SW 1271 (cell line): Measurements from ENCODE around the gene ARHGAP9.
"Not testable (repeated sequence)": the region's sequence is repeated elsewhere in the genome, so short reads cannot be mapped to it uniquely, and the experiment has no call there.

Experiments used
- DNase-seq, 2 experiments: peaks; one replicate each; lab custom pipeline; 2025; lab: John Stamatoyannopoulos, UW

ARHGAP9 gene

DNA sequence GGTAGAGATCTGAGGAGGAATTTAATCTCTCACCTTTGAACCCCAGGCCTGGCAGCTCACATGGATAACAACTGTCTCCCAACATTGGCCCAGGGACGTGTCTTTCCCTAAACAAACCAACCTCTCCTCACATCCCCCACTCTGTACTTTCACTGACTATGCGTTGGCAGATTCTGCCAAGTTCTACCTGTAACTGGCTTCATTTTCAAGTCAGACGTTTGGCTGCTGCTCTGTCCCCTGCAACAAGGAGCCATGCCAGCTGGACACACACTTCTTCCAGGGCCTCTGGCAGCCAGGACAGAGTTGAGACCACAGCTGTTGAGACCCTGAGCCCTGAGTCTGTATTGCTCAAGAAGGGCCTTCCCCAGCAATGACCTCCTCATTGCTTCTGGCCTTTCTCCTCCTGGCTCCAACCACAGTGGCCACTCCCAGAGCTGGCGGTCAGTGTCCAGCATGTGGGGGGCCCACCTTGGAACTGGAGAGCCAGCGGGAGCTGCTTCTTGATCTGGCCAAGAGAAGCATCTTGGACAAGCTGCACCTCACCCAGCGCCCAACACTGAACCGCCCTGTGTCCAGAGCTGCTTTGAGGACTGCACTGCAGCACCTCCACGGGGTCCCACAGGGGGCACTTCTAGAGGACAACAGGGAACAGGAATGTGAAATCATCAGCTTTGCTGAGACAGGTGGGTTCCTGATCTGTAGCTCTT is 45.0 kb downstream of the ARHGAP9 start, which contains the start of gene INHBC:
Gene INHBC (plus strand): TSS at position 268 of the 707 bp plus-strand sequence. CDS start 103 bp downstream, at position 371.
- DNase-seq: no peak

DNA sequence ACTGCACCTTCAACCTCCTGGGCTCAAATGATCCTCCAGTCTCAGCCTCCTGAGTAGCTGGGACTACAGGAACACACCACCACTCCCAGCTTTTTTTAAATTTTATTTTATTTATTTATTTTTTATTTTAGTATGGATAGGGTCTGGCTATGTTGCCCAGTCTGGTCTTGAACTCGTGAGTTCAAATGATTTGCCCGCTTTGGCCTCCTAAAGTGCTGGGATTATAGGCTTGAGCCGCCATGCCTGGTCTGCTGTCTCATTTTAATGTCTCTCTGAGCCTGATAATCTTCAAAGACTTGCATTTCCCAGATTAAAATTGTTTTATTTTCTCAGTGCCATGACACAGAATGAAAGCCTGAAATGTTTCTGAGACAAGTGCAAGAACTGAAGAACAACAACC is 46.3 kb downstream of the ARHGAP9 start:
- no peak for DNase-seq

DNA sequence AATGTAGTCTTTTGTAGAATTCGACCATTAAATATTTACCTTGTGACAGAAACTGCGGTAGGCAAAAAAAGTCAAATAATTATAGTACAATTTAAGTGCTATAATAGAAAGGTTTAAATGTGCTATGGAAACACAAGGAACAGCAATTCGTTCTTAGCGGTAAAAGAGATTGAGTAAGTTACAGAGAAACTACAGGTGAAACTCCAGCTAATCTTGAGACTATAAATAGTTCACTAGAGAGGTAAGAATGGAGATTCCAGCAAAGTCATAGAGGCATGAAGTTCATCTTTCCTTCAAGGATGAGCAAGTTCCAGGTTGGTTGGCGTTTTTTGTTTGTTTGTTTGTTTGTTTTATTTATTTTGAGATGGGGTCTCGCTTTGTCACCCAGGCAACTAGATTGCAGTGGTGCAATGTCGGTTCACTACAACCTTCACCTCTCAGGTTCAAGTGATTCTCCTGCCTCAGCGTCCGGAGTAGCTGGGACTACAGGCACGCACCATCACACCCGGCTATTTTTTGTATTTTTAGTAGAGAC is 47.9 kb downstream of the ARHGAP9 start:
- DNase-seq: no peak

DNA sequence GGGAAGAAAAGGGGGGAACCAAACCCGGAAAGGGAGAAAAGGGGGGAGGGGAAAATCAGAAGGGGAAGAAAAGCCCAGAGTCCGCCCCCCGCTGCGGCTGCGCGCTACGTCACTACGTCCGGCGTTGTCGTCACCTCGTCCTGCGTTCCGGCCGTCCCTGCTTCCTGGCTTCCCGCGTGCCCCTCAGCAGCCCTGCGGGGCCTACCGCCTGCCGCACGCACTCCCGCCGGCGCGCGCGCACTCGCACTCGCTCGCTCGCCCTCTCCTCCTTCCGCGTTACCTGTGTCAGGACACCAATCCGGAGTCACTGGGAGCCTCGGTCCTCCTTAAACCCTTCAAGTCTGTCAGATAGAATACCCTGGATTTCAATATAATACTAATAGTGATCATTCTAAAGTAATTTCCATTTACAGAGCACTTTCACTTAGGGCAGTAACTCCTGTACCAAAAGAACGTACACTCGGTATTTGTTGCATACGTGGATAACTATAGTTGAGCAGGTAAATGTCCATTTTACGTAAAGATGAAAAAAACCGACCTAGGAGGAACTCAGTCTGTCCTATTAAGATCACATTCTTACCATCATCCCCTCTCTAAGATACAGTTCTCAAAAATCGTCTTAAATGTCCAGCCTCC is 48.6 kb downstream of the ARHGAP9 start, which contains the start of gene R3HDM2:
Gene R3HDM2 (minus strand): TSS at position 113 of the 636 bp plus-strand sequence. CDS start 120,615 bp downstream, outside the sequence.
- DNase-seq: peak; percentile 79 to 93

DNA sequence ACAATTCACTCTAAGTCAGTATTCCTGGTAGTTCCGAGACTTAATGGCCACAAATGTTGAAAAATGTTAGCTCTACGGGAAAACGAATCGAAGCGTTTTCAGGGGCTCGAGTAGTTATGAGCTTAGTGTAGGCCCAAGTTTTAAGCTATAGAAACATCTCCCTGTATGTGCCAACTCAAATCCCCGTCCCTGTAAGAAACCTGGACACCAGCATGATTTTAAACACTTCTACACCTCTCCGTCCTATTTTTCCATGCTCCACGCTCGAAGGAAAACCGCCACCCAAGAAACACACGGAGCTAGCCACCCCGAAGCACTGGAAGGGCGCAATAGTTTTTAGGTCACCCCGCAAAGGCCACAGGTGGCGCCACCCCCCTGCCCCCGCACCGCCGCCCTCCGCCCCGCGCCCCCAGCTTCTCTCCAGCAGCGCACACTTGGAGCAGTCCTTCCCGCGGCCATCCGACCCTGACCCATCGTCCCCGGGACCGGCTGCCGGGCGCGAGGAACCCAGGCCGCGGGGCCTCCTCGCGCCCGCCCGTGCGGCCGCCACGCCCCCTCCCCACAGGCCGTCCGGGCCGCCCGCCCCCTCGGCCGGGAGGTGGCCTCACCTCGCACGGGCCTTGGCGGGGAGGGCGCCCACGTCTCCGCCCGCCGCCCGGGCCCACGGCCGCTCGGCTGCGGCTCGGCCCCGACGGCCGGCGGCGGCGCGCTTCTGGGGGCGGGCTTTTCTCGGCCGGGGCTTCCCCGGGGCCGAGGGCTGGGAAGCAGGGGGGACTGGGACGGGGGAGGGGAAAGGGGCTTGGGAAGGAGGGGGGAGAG is 49.3 kb downstream of the ARHGAP9 start:
- peak; percentile 49 to 58 for DNase-seq

DNA sequence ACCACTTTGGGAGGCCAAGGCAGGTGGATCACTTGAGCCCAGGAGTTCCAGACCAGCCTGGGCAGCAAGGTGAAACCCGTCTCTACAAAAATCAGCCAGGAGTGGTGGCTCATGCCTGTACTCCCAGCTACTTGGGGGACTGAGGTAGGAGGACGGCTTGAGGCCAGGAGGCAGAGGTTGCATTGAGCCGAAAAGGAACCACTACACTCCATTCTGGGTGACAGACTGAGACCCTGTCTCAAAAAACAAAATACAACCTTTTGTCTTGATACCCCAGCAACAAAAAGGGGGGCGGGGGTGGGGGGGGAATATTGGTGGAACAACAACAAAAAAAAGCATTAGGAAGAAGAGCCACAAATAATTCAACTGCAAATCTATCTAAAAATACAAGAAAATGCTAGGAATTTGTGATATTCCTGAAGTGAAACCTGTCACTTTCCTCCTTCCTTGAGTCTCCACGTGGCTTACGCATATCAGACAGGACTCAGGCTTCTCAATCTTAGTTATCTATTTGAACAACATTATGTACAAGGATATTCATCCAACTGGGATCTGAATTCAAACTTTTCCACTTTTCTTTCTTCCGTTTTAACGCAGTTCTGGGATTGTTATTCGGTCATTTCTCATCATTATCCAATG is 50.1 kb downstream of the ARHGAP9 start:
- peak in 1 of 2 experiments; percentile 30 for DNase-seq

DNA sequence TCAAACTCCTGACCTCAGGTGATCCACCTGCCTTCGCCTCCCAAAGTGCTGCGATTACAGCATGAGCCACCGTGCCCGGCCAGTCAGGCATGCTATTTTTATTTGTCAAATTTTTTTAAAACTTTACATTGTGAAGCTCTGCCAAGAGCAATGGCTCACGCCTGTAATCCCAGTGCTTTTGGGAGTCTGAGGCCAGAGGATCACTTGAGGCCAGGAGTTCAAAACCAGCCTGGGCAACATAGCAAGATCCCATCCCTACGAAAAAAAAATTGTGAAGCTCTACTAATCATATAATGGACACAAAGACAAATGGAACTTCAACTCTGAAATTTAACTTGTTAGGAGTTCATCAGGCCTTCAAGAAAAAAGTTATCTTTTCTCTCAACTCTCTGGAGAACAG is 50.7 kb downstream of the ARHGAP9 start:
- DNase-seq: no peak

DNA sequence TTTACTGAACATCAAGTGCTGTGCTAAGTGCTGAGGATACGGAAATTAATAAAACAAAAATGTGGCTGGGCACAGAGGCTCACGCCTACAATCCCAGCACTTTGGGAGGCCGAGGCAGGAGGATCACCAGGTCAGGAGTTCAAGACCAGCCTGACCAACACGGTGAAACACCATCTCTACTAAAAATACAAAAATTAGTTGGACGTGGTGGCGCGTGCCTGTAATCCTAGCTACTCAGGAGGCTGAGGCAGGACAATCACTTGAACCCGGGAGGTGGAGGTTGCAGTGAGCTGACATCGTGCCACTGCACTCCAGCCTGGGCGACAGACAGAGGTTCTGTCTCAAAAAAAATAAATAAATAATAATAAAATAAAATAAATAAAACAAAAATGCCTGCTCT is 52.7 kb downstream of the ARHGAP9 start:
- not testable (repeated sequence) for DNase-seq
